ENCODE data around the gene ZEB2.

DNA sequence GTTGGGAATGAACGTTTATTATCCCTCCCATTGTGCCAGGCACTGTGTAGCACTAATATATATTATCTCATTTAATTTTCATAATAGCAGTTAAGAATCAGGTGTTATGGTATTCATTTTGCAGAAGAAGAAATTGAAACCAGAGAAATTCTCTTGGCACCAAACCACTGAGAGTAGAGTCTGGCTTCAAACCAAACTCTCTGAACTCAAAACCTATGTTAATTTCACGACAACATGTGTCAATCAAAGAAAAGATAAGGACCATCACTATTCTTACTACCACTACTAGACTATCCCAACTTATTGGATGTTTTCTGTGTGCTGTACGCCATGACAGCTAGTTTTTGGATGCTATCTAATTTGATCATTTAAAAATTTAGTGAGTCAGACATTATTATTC lies 24.1 kb upstream of the ZEB2 start:
- TF ChIP-seq, protein P1, sequence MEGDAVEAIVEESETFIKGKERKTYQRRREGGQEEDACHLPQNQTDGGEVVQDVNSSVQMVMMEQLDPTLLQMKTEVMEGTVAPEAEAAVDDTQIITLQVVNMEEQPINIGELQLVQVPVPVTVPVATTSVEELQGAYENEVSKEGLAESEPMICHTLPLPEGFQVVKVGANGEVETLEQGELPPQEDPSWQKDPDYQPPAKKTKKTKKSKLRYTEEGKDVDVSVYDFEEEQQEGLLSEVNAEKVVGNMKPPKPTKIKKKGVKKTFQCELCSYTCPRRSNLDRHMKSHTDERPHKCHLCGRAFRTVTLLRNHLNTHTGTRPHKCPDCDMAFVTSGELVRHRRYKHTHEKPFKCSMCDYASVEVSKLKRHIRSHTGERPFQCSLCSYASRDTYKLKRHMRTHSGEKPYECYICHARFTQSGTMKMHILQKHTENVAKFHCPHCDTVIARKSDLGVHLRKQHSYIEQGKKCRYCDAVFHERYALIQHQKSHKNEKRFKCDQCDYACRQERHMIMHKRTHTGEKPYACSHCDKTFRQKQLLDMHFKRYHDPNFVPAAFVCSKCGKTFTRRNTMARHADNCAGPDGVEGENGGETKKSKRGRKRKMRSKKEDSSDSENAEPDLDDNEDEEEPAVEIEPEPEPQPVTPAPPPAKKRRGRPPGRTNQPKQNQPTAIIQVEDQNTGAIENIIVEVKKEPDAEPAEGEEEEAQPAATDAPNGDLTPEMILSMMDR (IDR thresholded peaks at IDR 0.05; ENCODE audit: low read length) = no peak
- no peak for TF ChIP-seq EZH2 (IDR thresholded peaks at IDR 0.05; ENCODE audit: borderline replicate concordance, low read length)
